ENCODE results near the gene STAM2.

GRCh38 chr2:152086231-152086630 lies 89.3 kb downstream of the STAM2 start:
- TF ChIP-seq CTCF (IDR thresholded peaks at IDR 0.05; ENCODE audit: insufficient read depth, low read length) (no peak), POLR2AphosphoS5 (IDR thresholded peaks at IDR 0.05; ENCODE audit: low read depth) (no peak), REST (IDR thresholded peaks at IDR 0.05; ENCODE audit: insufficient replicate concordance, low read depth) (no peak), GABPA (IDR thresholded peaks at IDR 0.05; ENCODE audit: low read depth) (no peak), SPI1 (IDR thresholded peaks at IDR 0.05; ENCODE audit: borderline replicate concordance, low read depth) (no peak)

Measured in HL-60 (cell line).